Measurements from ENCODE around the gene CLEC4G.

The CLEC4G gene

DNA sequence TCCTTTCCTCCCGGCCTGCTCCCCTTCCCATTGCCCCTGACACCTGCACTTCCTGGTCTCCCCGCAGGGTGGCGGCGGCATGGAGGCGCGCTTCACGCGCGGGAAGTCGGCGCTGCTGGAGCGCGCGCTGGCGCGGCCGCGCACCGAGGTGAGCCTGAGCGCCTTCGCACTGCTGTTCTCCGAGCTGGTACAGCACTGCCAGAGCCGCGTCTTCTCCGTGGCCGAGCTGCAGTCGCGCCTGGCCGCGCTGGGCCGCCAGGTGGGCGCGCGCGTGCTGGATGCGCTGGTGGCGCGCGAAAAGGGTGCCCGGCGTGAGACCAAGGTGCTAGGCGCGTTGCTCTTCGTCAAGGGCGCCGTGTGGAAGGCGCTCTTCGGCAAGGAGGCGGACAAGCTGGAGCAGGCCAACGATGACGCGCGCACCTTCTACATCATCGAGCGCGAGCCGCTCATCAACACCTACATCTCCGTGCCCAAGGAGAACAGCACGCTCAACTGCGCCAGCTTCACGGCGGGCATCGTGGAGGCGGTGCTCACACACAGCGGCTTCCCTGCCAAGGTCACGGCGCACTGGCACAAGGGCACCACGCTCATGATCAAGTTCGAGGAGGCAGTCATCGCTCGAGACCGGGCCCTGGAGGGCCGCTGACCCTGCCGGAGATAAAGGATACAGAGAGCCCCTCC is 49.6 kb downstream of the CLEC4G start:
- in situ Hi-C loops (cut with HindIII; ENCODE audit: low sequenced_read_pairs), result no loop called here
- TF ChIP-seq, protein P1, sequence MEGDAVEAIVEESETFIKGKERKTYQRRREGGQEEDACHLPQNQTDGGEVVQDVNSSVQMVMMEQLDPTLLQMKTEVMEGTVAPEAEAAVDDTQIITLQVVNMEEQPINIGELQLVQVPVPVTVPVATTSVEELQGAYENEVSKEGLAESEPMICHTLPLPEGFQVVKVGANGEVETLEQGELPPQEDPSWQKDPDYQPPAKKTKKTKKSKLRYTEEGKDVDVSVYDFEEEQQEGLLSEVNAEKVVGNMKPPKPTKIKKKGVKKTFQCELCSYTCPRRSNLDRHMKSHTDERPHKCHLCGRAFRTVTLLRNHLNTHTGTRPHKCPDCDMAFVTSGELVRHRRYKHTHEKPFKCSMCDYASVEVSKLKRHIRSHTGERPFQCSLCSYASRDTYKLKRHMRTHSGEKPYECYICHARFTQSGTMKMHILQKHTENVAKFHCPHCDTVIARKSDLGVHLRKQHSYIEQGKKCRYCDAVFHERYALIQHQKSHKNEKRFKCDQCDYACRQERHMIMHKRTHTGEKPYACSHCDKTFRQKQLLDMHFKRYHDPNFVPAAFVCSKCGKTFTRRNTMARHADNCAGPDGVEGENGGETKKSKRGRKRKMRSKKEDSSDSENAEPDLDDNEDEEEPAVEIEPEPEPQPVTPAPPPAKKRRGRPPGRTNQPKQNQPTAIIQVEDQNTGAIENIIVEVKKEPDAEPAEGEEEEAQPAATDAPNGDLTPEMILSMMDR (IDR thresholded peaks at IDR 0.05; ENCODE audit: low read depth, low read length), result peak; percentile 26
- peak overlapping the region; percentile 98 for H3K4me3 ChIP-seq (ENCODE audit: low read depth, low read length)
- no peak for DNase-seq (ENCODE audit: low read depth, low spot score)

GRCh38 chr19:7681340-7682174 is 50.4 kb downstream of the CLEC4G start:
- peak overlapping the region; percentile 98 for H3K4me3 ChIP-seq (ENCODE audit: low read depth, low read length)
- peak; percentile 68 for DNase-seq (ENCODE audit: low read depth, low spot score)
- in situ Hi-C loops (cut with HindIII; ENCODE audit: low sequenced_read_pairs), result no loop called here
- TF ChIP-seq, protein P1 (IDR thresholded peaks at IDR 0.05; ENCODE audit: low read depth, low read length), result peak; percentile 68

DNA sequence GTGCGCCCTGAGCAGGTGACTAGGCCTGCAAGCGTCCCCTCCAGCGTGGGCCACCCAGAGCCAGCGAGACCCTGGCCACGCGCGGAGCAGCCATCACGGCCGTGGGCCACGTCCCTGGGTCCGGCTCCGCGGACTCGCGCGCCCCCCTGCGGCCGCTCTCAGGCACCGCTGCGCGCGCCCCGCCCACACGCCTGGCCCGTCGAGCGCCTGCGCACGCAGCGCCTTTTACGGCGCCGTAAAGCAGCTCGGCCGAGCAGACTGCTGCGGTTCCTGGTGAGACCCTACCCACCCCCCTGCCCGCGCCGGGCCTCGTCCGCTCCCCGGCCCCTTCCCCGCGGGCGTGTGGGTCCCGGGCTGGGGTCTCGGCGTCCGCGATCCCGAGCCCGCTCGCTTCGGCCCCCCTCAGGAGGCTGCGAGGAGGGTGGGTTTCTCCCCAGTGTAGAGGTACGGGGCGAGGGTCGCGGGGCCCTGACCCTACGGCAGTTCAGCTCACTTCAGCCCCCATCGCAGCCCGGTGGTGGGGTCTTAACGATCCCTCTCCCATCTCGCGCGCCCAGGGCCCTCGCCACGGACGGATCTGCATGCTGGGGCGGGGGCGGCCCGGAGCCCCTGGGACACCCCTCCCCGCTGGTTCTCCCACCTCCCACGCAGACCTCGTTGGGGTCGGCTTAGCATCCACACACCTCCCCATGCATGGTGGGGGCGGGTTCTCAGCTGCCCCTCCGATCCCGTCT is 51.1 kb downstream of the CLEC4G start, which contains the start of gene TRAPPC5:
TRAPPC5 (plus strand) TSS at position 228 of the 734 bp plus-strand sequence. CDS start 1,421 bp downstream, outside the sequence.
- in situ Hi-C loops (cut with HindIII; ENCODE audit: low sequenced_read_pairs), result no loop called here
- peak within 1 kb of the TSS; percentile 98 for H3K4me3 ChIP-seq (ENCODE audit: low read depth, low read length)
- TF ChIP-seq, protein P1 (IDR thresholded peaks at IDR 0.05; ENCODE audit: low read depth, low read length), result peak; percentile 68
- peak; percentile 74 for DNase-seq (ENCODE audit: low read depth, low spot score)

- H3K4me3 ChIP-seq (ENCODE audit: low read depth, low read length), result peak overlapping the region; percentile 24
- in situ Hi-C loops (cut with HindIII; ENCODE audit: low sequenced_read_pairs), result no loop called here
- TF ChIP-seq, protein P1 (IDR thresholded peaks at IDR 0.05; ENCODE audit: low read depth, low read length), result no peak
- DNase-seq (ENCODE audit: low read depth, low spot score), result no peak
Observed at GRCh38 chr19:7679771-7680605, 51.9 kb downstream of the CLEC4G start.

- in situ Hi-C loops (cut with HindIII; ENCODE audit: low sequenced_read_pairs), result no loop called here
- no peak for DNase-seq (ENCODE audit: low read depth, low spot score)
- H3K4me3 ChIP-seq (ENCODE audit: low read depth, low read length), result no peak overlapping the region
- TF ChIP-seq, protein P1 (IDR thresholded peaks at IDR 0.05; ENCODE audit: low read depth, low read length), result no peak
Observed at GRCh38 chr19:7678971-7679751, 52.7 kb downstream of the CLEC4G start.

All from astrocyte of the spinal cord (primary cell).